Ovary (tissue), 9 donors: ENCODE results near the gene COG6. TPM values are rescaled to one million over a fixed set of nuclear protein-coding genes. Genes with fewer than 3 reads are reported as not detected.

Experiments used
- DNase-seq, 5 donors: peaks; one replicate each; pipeline ENCODE4 v3.0.0-alpha.2; 2019 to 2020
- H3K27ac ChIP-seq, 2 donors: fragments of 200-600 bp; one replicate each; pipeline versions ENCODE4 v1.5.1 to v1.8.0; 2019 to 2022
- H3K27me3 ChIP-seq: fragments of 200-600 bp; one replicate; pipeline ENCODE4 v1.8.0; 2022
- H3K36me3 ChIP-seq: fragments of 200-600 bp; sonication (generic); one replicate; pipeline ENCODE4 v1.5.1; 2019
- H3K4me1 ChIP-seq: one replicate; pipeline ENCODE4 v1.8.1; 2013; ENCODE audit warnings: mild to moderate bottlenecking, moderate library complexity; ENCODE audit not compliant: insufficient read depth
- H3K4me3 ChIP-seq: fragments of 200-600 bp; sonication (generic); one replicate; pipeline ENCODE4 v1.5.1; 2017
- H3K9me3 ChIP-seq, 2 donors: fragments of 200-600 bp in 1 of 2; sonication (generic) in 1 of 2; one replicate each; pipeline versions ENCODE4 v1.5.1 to v1.8.1; 2013 to 2019; ENCODE audit warnings: mild to moderate bottlenecking in 1 of 2, moderate library complexity in 1 of 2
- EP300 ChIP-seq: sonication (generic); formaldehyde crosslinking; IDR thresholded peaks from one replicate; pipeline ENCODE4 v1.6.1; 2017; ENCODE audit warnings: antibody characterized with exemption
- POLR2A ChIP-seq: fragments of 450-650 bp; IDR thresholded peaks from one replicate; pipeline ENCODE4 v1.6.1; 2017; ENCODE audit warnings: antibody characterized with exemption, mild to moderate bottlenecking, moderate library complexity
- WGBS, 3 donors: extraction: QIAGEN DNeasy Blood & Tissue Kit in 1 of 3; methylation state at CpG; one replicate each; pipeline versions ENCODE4 v1.1.5 to v1.1.7; 2013 to 2017; 5-methylcytosine and 5-hydroxymethylcytosine counted together
- intact Hi-C, 4 donors: fragments of 100-400 bp; cut with DNase I; formaldehyde crosslinking; loops; one replicate each; pipeline versions ENCODE4 v1.11.0 to v1.15.1; 2022 to 2023
- polyA plus RNA-seq, 2 donors: library from polyadenylated mRNA; stranded (reverse); fragments of 200-250 nt in 1 of 2; fragments of 350-450 nt in 1 of 2; fragmentation: Illumina TruSeq in 1 of 2; extraction: RNeasy Lipid Tissue Mini Kit (QIAGEN cat#74804) in 1 of 2; gene quantifications; one replicate each; pipeline ENCODE4 v1.2.3, GENCODE V29; 2013 to 2014
- total RNA-seq, 7 donors: library from RNA; depleted of rRNA in 2 of 7; stranded (reverse); fragments of >200 nt in 2 of 7; fragmentation: NEBNext Ultra II Directional in 3 of 7; extraction: Animal tissue kit (Norgen Biotek cat#: 25700) in 3 of 7; gene quantifications; one replicate each; pipeline versions ENCODE4 v1.1.0 to v1.2.4, GENCODE V29; 2016 to 2023
- TF ChIP-seq, protein P1 (sequence below), 3 donors: fragments of 450-650 bp in 2 of 3; fragments of 200-600 bp in 1 of 3; IDR thresholded peaks; one replicate each; pipeline versions ENCODE4 v1.5.1 to v1.8.0; 2016 to 2022; ENCODE audit warnings: antibody characterized with exemption in 3 of 3, mild to moderate bottlenecking in 1 of 3
- donor health status: DM: no; HTN: no; CAD: no; lungs with moderate emphysema.
- donor health status: DM: no; HTN: no; CAD: no.
- donor health status: Bipolar disorder and iron deficiency.
- donor health status: DM: yes; HTN: yes; CAD: no.
- donor health status: DM: no; HTN: no; CAD: no.
- donor health status: DM: yes; HTN: yes; CAD: no.

The COG6 gene
- total and polyA plus RNA-seq, 9 donors = 10.8 to 45.5 (median 32.6) TPM

GRCh38 chr13:39770221-39771090 lies 115.0 kb downstream of the COG6 start:
- Histone ChIP-seq H3K4me1 (peaks cover 11% of the 10 kb centered on the region), H3K36me3 (no peaks in the 10 kb centered on the region), H3K4me3 (no peak overlapping the region), H3K9me3 (no peaks in the 10 kb centered on the region), H3K27me3 (no peaks in the 10 kb centered on the region), H3K27ac (no peak overlapping the region)
- DNase-seq = no peak
- TF ChIP-seq POLR2A = no peak
- TF ChIP-seq, protein P1, sequence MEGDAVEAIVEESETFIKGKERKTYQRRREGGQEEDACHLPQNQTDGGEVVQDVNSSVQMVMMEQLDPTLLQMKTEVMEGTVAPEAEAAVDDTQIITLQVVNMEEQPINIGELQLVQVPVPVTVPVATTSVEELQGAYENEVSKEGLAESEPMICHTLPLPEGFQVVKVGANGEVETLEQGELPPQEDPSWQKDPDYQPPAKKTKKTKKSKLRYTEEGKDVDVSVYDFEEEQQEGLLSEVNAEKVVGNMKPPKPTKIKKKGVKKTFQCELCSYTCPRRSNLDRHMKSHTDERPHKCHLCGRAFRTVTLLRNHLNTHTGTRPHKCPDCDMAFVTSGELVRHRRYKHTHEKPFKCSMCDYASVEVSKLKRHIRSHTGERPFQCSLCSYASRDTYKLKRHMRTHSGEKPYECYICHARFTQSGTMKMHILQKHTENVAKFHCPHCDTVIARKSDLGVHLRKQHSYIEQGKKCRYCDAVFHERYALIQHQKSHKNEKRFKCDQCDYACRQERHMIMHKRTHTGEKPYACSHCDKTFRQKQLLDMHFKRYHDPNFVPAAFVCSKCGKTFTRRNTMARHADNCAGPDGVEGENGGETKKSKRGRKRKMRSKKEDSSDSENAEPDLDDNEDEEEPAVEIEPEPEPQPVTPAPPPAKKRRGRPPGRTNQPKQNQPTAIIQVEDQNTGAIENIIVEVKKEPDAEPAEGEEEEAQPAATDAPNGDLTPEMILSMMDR (IDR thresholded peaks at IDR 0.05) = no peak
- no peak for TF ChIP-seq EP300
- intact Hi-C loops = no loop called here
- 80 to 89% (median 84%) methylated on average over 9 of the region's 9 CpGs for WGBS, 3 donors

- Histone ChIP-seq H3K36me3 (no peaks in the 10 kb centered on the region), H3K27me3 (no peaks in the 10 kb centered on the region), H3K27ac (no peak overlapping the region), H3K4me1 (peaks cover 3% of the 10 kb centered on the region), H3K4me3 (no peak overlapping the region), H3K9me3 (no peaks in the 10 kb centered on the region)
- no peak for TF ChIP-seq POLR2A
- TF ChIP-seq, protein P1 (IDR thresholded peaks at IDR 0.05) = no peak
- TF ChIP-seq EP300 = no peak
- 42 to 71% (median 49%) methylated on average over 4 of the region's 4 CpGs for WGBS, 3 donors
- DNase-seq = no peak
- intact Hi-C loops = no loop called here
Observed at GRCh38 chr13:39773833-39774232, 118.4 kb downstream of the COG6 start.

GRCh38 chr13:39776439-39776838 lies 121.0 kb downstream of the COG6 start:
- Histone ChIP-seq H3K36me3 (no peaks in the 10 kb centered on the region), H3K27ac (no peak overlapping the region), H3K4me3 (no peak overlapping the region), H3K27me3 (no peaks in the 10 kb centered on the region), H3K4me1 (peaks cover 5% of the 10 kb centered on the region), H3K9me3 (no peaks in the 10 kb centered on the region)
- TF ChIP-seq EP300 = no peak
- no peak for TF ChIP-seq POLR2A
- TF ChIP-seq, protein P1 (IDR thresholded peaks at IDR 0.05) = no peak
- intact Hi-C loops = no loop called here
- DNase-seq = no peak
- 10 to 24% (median 18%) methylated on average over 3 of the region's 3 CpGs for WGBS, 3 donors

DNA sequence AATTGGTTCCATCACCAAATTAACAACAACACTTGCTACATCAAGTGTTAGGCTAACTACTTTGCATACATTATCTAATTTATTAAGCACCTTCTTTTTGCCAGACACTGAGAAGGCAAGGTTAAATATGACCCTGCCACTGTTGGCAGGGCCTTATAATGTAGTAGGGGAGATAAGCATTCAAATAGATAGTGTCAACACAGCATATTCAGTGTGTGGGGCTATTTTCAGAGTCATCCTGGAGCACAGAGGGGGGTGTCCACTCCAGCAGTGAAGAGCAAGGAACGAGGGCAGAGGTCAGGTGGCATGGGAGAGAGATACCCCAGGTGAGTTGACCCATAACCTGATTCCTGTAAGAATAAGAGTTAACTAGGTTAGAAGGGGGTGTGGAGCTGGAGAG lies 121.6 kb downstream of the COG6 start:
- no peak overlapping the region for H3K27ac ChIP-seq
- intact Hi-C loops = no loop called here
- 77 to 93% (median 85%) methylated on average over 1 of the region's 1 CpG for WGBS, 3 donors

More for the DNA sequence above, 121.6 kb downstream of the COG6 start:
- H3K36me3 ChIP-seq = no peaks in the 10 kb centered on the region
- H3K27me3 ChIP-seq = no peaks in the 10 kb centered on the region
- H3K4me3 ChIP-seq = no peak overlapping the region
- no peak for DNase-seq
- H3K4me1 ChIP-seq = peaks cover 5% of the 10 kb centered on the region
- no peaks in the 10 kb centered on the region for H3K9me3 ChIP-seq
- TF ChIP-seq EP300 (no peak), POLR2A (no peak)
- TF ChIP-seq, protein P1 (IDR thresholded peaks at IDR 0.05) = no peak
